GM18951 (cell line): Measurements from ENCODE around the gene NLRC5.
"Not testable (repeated sequence)": the region's sequence is repeated elsewhere in the genome, so short reads cannot be mapped to it uniquely, and the experiment has no call there.

Experiments
- POLR2A ChIP-seq: IDR thresholded peaks from 4 replicates; pipeline ENCODE4 v1.6.1; 2011; ENCODE audit warnings: mild to moderate bottlenecking; ENCODE audit not compliant: insufficient read length, insufficient read depth; ENCODE audit errors: extremely low read depth
- in situ Hi-C: fragments of 300-500 bp; cut with MboI; formaldehyde crosslinking; loops from one replicate; pipeline ENCODE4 v1.12.0; 2022; ENCODE audit warnings: low sequenced_read_pairs, mixed read lengths, inconsistent platforms; ENCODE audit not compliant: unreplicated experiment

Gene NLRC5

DNA sequence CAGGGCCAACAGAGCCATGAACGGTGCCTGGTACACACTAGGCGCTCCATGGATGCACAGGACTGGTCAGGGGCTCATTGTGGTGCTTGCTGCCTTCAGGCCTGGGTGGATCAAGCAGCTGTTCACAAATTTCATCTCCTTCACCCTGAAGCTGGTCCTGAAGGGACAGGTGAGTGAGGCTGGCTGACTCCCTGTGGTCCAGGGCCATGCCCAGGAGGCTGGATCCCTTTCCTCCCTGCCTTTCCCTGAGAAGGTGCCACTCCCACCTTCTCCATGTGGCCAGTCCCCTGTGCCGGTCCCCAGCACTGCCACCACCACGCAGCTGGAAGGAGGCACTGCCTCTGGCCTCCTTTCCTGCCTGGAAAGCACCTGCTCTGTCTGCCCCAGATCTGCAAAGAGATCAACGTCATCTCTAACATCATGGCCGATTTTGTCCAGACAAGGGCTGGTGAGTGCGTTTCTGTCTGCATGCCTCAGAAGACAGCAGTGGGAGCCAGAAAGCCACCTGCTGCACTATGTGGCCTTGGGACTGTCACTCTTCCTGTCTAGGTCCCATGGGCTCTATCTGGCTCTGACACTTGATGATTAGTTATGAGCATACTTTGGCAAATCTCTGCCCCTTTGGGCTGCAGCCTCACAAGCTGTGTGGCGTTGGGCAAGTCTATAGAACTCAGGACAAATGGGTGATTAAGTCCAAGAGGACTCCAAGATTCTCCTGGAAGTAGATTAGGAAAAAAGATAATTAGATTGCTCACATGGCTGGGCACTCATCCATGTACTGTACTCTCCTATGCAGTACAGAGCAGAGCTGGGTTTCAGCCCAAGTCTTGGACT lies 18.2 kb upstream of the NLRC5 start:
- TF ChIP-seq POLR2A = no peak
- in situ Hi-C loops = no loop called here

DNA sequence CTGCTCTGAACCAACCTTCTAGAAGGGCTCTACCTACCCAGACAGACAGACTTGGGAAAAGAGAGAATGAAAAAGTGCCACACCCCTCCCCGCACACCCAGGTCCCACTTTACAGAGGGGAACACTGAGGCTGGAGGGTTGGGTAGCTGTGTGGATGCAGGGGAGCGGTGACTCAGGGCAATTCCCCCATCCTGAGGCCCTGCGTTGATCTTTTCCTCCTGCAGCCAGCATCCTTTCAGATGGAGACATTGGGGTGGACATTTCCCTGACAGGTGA lies 17.7 kb upstream of the NLRC5 start:
- in situ Hi-C loops = no loop called here
- no peak for TF ChIP-seq POLR2A

- no peak for TF ChIP-seq POLR2A
- in situ Hi-C loops = no loop called here
Observed at GRCh38 chr16:56972403-56973293, 16.7 kb upstream of the NLRC5 start.

DNA sequence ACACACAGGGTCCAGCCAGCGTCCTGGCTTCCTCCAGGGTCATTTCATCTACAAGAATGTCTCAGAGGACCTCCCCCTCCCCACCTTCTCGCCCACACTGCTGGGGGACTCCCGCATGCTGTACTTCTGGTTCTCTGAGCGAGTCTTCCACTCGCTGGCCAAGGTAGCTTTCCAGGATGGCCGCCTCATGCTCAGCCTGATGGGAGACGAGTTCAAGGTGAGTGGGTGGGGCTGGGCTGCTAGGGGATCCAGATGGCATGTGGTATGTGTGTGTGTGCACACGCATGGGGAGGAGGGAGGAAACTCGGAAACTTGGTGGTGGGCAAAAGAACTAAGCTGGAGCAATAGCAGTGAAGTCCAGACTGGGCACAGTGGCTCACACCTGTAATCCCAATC lies 16.1 kb upstream of the NLRC5 start:
- in situ Hi-C loops = no loop called here
- no peak for TF ChIP-seq POLR2A

DNA sequence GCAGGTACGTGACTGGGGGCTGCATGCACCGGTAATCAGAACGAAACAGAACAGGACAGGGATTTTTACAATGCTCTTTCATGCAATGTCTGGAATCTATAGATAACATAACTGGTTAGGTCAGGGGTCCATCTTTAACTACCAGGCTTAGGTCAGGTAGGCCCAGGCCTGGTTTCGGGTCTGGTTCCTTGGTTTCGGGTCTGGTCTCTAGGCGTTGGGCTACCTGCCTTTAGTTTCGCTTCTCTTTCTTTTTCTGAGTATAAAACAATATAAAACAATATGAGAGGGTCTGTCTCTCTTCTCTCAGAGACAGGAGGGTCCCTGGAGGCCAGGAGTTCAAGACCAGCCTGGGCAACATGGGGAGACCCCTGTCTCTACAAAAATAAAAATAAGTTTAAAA lies 15.5 kb upstream of the NLRC5 start:
- in situ Hi-C loops = not testable (repeated sequence)

DNA sequence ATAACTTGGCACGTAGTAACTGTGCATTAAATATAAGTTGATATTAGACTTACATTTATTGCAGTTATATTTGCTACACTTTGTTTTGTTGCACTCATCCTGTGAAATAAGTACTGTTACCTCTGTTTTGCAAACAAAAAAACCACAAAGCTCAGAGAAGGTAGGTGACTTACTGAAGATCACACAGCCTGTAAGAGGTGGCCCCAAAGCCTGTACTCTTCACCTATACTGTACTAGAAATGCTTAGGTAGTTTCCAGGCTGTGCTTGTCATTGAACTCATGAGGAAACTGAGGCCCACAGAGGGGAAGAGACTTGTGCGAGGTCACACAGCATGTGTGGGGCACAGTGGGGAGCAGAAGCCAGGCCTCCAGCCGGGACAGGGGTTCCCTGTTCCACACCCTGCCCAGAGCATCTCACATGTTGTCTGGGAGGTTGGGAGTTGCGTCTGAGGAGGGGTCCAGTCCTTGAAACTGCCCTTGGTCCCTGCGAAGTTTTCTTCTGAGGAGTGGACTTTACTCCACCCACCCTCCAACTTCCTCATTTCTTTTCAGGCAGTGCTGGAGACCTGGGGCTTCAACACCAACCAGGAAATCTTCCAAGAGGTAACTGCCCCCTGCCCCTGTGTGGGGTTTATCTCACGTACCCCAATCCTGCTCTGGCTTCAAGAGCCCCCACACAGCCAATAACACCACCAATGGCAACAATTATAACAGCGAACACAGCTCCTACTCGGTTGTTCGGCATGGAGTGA lies 14.6 kb upstream of the NLRC5 start:
- in situ Hi-C loops = no loop called here
- TF ChIP-seq POLR2A = no peak

DNA sequence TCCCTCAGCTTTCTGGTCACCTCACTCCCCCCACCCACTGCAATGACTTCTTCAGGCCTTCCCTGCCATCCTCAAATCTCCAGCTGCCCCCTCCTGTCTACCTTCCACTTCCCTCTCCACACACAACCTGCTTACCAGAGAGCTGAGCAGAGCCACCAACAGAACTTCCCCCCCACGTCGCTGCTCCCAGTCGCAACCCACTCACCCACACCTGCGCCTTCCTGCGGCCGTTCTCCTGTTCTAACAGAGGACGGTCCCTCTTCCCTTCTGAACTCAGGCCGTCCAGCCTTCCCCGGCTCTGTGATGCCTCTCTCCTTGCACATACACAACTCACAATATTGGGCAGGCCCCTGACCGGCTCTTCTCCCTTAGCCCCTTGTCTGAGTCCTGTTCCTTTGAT lies 13.6 kb upstream of the NLRC5 start:
- in situ Hi-C loops = no loop called here
- no peak for TF ChIP-seq POLR2A

DNA sequence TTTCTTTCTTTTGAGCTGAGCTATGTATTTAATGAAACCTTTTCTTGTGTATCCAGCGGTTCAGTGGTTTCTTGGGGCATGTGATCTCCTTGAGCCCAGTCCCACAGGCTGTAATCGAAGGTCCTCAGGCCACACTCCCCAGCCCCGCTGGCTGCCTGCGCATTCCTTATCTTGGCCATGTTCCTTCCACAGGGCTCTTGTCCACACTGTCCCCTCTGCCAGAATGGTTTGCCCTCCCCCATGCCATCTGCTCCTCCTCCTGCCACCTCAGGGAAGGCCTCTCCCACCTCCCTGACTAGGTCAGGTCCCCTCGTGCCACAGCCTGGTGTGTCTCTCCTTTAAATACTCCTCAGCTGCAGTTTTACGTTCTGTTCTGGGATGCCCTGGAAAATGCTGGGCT lies 12.1 kb upstream of the NLRC5 start:
- TF ChIP-seq POLR2A = no peak
- in situ Hi-C loops = no loop called here

DNA sequence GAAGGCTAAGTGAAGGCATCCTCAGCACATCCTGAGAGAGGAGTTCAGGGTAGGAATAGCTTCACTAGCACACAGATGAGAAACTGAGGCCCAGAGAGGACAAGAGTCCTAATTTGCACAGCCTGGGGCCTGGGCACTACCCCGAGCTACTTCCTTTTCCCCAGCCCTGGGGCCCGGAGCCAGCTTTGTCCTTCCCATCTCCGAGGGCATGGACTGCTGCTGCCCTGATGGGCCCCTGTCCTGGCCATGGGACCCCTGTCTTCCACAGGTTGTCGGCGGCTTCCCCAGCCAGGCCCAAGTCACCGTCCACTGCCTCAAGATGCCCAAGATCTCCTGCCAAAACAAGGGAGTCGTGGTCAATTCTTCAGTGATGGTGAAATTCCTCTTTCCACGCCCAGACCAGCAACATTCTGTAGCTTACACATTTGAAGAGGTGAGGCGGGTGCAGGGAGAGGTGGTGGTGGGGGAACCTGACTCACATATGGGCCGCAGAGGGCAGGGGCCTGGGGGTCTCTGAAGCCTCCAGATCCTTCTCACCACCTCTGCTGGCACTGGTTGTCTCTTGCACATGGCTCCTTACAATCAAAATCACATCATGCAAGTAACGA lies 11.4 kb upstream of the NLRC5 start:
- TF ChIP-seq POLR2A = no peak
- in situ Hi-C loops = no loop called here

GRCh38 chr16:56980201-56980535 lies 9.2 kb upstream of the NLRC5 start:
- in situ Hi-C loops = no loop called here
- TF ChIP-seq POLR2A = no peak

GRCh38 chr16:56980792-56981724 lies 8.3 kb upstream of the NLRC5 start:
- in situ Hi-C loops = no loop called here
- no peak for TF ChIP-seq POLR2A

GRCh38 chr16:56981729-56982271 lies 7.6 kb upstream of the NLRC5 start:
- TF ChIP-seq POLR2A = no peak
- in situ Hi-C loops = no loop called here
